ENCODE measurements around the gene PDS5B. TPM values are rescaled to one million over a fixed set of nuclear protein-coding genes. Genes with fewer than 3 reads are reported as not detected.
A peak's percentile ranks its signal among the peaks of the same experiment; 100 is the strongest.

Gene PDS5B
- total RNA-seq, 1 donor from 2014 or later = 80.1 TPM

GRCh38 chr13:32587811-32588170 is 1.5 kb downstream of the PDS5B start:
- ATAC-seq (peak; percentile 2), DNase-seq (ENCODE audit: low spot score) (no peak)
- intact Hi-C loops (cut with DNase I) = no loop called here

DNA sequence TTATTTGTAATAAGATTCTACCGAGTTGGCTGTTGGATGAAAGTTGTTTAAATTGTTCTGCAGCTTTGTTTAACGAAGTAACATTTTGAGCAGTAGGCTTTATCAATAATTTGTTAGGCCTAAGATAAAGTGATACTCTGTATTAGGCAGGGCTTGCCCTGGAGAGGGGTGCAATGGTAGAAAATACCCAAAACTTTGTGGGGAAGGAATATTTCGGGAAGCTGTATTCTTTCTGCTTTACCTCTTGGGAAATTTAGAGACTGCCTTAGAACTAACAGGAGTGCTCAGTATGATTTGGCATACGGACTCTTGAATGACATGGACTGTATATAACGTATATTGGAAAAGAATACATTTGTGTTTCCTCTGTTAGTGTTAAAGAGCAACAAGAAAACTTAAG is 2.5 kb downstream of the PDS5B start:
- DNase-seq (ENCODE audit: low spot score) (no peak), ATAC-seq (no peak)
- intact Hi-C loops (cut with DNase I) = no loop called here

DNA sequence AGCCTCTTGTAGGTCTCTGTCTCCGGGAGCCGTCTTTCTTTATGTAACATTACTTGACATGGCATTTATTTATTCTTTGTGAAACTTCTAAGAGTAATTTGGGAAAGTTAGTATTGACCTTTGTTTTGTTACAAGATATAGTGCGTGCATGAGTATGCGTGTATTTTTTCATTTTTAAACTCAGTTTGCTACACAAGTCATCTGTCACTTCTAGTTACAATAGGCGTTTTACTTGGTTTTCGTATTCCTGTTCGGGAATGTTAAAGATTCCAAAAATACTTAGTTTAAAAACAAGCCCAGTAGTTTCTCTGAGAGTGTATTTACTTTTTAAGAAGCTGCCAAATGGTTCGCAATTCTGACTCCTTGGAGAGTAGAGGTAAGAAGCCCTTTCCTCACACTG is 3.2 kb downstream of the PDS5B start:
- intact Hi-C loops (cut with DNase I) = no loop called here
- no peak for DNase-seq (ENCODE audit: low spot score)
- no peak for ATAC-seq

DNA sequence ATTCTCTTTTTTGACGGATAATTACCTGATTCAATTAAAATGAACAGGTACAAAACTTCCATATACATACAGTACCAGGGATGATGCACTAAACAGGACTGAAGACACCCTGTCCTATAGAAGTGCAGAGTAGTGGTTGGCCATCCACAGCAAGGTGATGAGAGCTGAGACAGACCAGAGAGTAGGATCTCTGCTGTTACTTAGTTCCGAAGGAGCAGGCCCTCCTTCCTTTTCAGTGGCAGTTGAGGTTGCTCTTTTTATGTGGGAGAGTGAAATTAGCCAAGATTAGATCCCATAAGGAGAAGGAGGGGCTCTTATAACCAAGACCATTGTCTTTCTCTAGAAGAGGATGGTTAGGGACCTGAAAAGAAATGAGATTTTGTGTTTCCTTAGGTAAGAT is 4.0 kb downstream of the PDS5B start:
- DNase-seq (ENCODE audit: low spot score) (no peak), ATAC-seq (no peak)
- intact Hi-C loops (cut with DNase I) = no loop called here

GRCh38 chr13:32592082-32592481 is 5.8 kb downstream of the PDS5B start:
- no peak for ATAC-seq

GRCh38 chr13:32594157-32594738 is 8.0 kb downstream of the PDS5B start:
- intact Hi-C loops (cut with DNase I) = no loop called here
- no peak for ATAC-seq
- DNase-seq (ENCODE audit: low spot score) = no peak

More at GRCh38 chr13:32592082-32592481, 5.8 kb downstream of the PDS5B start:
- intact Hi-C loops (cut with DNase I) = no loop called here
- DNase-seq (ENCODE audit: low spot score) = no peak

GRCh38 chr13:32595306-32595705 is 9.1 kb downstream of the PDS5B start:
- intact Hi-C loops (cut with DNase I) = no loop called here
- no peak for DNase-seq (ENCODE audit: low spot score)
- ATAC-seq = no peak

DNA sequence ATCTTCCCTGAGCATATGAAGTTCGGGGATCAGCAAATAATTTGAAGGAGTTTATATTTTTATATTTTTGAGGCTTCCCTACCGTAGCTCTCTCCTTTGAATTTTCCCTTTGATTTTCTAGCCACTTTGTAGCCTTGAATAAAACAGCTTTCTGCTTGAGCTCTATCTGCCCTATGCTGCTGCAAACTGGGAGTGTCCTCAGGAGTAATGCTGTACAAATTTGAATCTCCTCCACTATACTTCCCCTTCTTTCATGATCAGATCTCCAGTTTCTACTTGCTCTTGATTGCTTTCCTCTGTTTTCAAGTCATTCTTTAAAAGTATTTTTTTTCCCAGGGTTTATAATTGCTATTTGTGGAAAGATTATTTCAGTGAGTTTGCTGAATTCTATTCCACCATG is 14.6 kb downstream of the PDS5B start:
- ATAC-seq (no peak), DNase-seq (ENCODE audit: low spot score) (no peak)
- intact Hi-C loops (cut with DNase I) = no loop called here

DNA sequence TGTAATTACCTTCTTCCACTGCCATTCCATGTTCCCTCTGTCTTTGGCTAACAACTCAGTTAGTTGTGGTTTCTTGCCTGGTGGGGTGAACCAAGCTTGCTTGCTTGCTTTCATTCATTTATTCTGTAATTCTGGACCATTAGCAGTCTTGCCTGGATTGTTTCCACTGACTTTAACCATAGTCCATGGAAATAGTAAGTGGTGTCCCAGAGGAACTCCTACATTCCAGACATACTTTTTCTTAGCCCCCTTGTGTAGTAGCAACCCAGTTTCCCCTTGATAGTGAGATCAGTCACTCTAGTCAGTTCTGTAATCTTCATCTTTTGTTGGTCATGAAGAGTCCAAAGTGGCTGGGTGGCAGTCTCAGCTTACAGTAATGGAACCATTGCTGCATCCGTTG is 23.2 kb downstream of the PDS5B start:
- ATAC-seq (no peak), DNase-seq (ENCODE audit: low spot score) (no peak)
- intact Hi-C loops (cut with DNase I) = no loop called here

GRCh38 chr13:32610538-32610937 is 24.3 kb downstream of the PDS5B start:
- DNase-seq (ENCODE audit: low spot score) (no peak), ATAC-seq (no peak)
- intact Hi-C loops (cut with DNase I) = no loop called here

DNA sequence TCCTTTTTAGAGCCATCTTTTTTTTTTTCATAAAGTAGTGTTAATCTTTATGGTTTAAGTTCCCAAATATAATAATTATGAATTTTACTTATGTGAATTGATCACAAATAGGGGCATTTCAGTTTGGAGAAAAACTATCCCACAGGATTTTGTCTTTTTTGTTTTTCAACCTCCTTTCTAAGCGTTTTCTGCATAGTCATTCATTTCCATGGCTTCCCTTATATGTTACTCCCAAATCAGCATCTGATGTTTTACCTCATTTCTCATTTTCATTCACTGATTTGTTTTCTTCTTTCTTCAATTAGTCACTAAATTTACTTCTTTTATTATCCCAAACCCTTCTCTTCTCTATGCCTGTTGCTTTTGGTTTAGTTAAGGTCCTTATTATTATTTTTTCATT is 24.7 kb downstream of the PDS5B start:
- no peak for ATAC-seq
- DNase-seq (ENCODE audit: low spot score) = no peak
- intact Hi-C loops (cut with DNase I) = no loop called here

DNA sequence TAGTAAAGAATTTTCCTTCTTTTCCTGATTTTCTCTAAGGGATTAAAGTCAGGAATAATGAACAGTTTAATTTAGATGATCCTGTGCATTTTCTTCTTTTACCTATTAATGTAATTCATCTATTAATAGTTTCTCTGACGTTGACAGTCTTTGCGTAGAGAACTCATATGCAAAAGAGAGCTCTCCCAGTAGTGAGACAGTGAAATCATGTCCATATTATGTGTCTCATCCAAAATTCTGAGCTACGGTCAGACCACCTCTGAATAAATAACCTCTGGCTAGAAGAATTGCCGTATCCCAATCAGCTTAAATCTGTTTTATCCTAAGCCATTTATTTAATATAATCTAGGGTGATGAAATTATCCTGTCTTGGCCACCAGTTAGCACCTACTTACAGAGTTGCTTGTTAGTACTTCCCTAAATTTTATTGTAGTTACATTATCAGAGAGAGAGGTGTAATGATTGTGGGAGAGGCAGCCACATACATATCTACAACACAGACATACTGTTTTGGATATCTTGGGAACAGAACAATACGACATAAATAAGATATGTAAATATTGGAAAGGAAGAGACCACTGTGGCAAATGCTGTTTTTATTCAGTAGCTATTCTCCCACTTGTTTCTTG is 30.7 kb downstream of the PDS5B start:
- intact Hi-C loops (cut with DNase I) = no loop called here
- ATAC-seq (no peak), DNase-seq (ENCODE audit: low spot score) (no peak)

GRCh38 chr13:32622827-32623226 is 36.6 kb downstream of the PDS5B start:
- no peak for ATAC-seq
- DNase-seq (ENCODE audit: low spot score) = no peak
- intact Hi-C loops (cut with DNase I) = no loop called here

- ATAC-seq = no peak
These were observed 38.2 kb downstream of the PDS5B start for GRCh38 chr13:32624441-32624840.

GRCh38 chr13:32627793-32628192 is 41.5 kb downstream of the PDS5B start:
- no peak for ATAC-seq
- DNase-seq (ENCODE audit: low spot score) = no peak
- intact Hi-C loops (cut with DNase I) = no loop called here

More at GRCh38 chr13:32624441-32624840, 38.2 kb downstream of the PDS5B start:
- intact Hi-C loops (cut with DNase I) = no loop called here
- no peak for DNase-seq (ENCODE audit: low spot score)

DNA sequence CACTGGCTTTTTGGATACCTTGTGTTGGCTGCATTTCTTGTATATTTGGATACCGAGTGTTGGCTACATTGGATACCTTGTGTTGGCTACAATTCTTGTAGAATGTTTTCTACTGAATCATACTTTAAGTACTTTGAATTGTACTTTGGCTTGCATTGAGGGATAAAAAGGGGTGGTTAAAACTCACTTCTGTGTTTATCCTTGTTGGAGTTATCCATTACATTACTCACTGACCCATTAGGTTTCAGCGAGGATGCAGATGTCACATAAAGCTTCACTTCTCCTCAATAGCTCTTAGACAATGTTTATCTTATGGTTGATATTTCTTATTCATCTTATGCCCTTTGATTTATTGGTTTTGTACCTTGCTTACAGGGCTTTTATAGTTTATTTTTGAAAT is 43.1 kb downstream of the PDS5B start:
- ATAC-seq (no peak), DNase-seq (ENCODE audit: low spot score) (no peak)
- intact Hi-C loops (cut with DNase I) = no loop called here

GRCh38 chr13:32629866-32630265 is 43.6 kb downstream of the PDS5B start:
- no peak for DNase-seq (ENCODE audit: low spot score)
- intact Hi-C loops (cut with DNase I) = no loop called here
- no peak for ATAC-seq

DNA sequence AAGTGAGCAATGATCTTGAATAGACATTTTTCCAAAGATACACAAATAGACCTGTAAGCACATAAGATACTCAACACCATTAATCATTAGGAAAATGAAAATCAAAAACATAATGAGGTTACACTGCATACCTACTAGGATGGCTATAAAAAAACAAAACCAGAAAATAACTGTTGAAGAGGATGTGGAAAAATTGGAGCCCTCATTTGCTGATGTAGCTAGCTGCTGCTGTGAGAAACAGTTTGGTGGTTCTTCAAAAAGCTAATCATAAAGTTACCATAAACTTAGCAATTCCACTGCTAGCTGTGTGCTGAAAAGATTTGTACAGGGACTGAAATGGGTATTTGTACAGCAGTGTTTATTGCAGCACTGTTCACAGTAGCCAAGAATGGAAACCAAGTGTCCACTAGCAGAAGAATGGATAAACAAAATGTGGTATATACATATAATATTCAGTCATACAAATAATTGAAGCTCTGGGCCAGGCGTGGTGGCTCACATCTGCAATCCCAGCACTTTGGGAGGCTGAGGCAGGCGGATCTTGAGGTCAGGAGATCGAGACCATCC is 46.2 kb downstream of the PDS5B start:
- intact Hi-C loops (cut with DNase I) = no loop called here
- ATAC-seq (no peak), DNase-seq (ENCODE audit: low spot score) (no peak)

- DNase-seq (ENCODE audit: low spot score) (no peak), ATAC-seq (no peak)
- intact Hi-C loops (cut with DNase I) = no loop called here
These were observed 50.5 kb downstream of the PDS5B start for GRCh38 chr13:32636711-32637110.

DNA sequence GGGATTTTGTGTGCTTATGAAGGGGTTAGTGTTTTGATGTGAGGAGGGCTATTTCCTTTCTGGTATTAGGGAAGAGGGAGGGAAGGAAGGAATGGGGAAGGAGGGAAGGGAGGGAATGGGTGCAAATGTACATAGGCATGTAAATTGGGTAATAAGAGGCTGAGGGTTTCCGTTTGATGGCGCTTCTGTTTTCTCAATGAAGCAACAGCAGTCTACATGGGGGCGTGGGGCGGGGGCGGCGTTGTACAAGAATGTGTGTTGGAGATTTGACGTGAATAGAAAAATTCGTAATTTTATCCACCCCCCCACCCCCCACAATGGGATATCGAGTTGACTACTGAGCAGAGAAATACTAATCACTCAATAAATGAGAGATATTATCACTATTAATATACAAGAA is 52.5 kb downstream of the PDS5B start:
- intact Hi-C loops (cut with DNase I) = no loop called here
- DNase-seq (ENCODE audit: low spot score) (no peak), ATAC-seq (no peak)

- peak; percentile 66 for DNase-seq (ENCODE audit: low spot score)
- peak; percentile 88 for ATAC-seq
- intact Hi-C loops (cut with DNase I) = no loop called here
These were observed 53.4 kb downstream of the PDS5B start for GRCh38 chr13:32639502-32640105.
